Thymus (tissue), 11 donors: ENCODE results near the gene SMIM14. TPM values are rescaled to one million over a fixed set of nuclear protein-coding genes. Genes with fewer than 3 reads are reported as not detected.
"Not testable (repeated sequence)": the region's sequence is repeated elsewhere in the genome, so short reads cannot be mapped to it uniquely, and the experiment has no call there.

Experiments used
- DNase-seq, 9 donors: peaks; one replicate each; pipeline ENCODE4 v3.0.0-alpha.2; 2013; ENCODE audit warnings: low spot score in 9 of 9, low read depth in 6 of 9, missing footprints in 1 of 9
- H3K27ac ChIP-seq, 2 donors: one replicate each; pipeline ENCODE4 v1.5.1; 2013; ENCODE audit warnings: control low read depth in 1 of 2, low read depth in 1 of 2, low read length in 1 of 2, mild to moderate bottlenecking in 1 of 2, moderate library complexity in 1 of 2
- H3K27me3 ChIP-seq, 2 donors: one replicate each; pipeline ENCODE4 v1.5.1; 2013; ENCODE audit warnings: low read length in 1 of 2; ENCODE audit not compliant: control insufficient read depth in 2 of 2, insufficient read depth in 1 of 2
- H3K36me3 ChIP-seq, 2 donors: one replicate each; pipeline ENCODE4 v1.5.1; 2013; ENCODE audit warnings: low read length in 1 of 2, mild to moderate bottlenecking in 1 of 2, moderate library complexity in 1 of 2; ENCODE audit not compliant: control insufficient read depth in 2 of 2, insufficient read depth in 2 of 2
- H3K4me1 ChIP-seq, 2 donors: one replicate each; pipeline ENCODE4 v1.5.1; 2013; ENCODE audit warnings: low read length in 2 of 2; ENCODE audit not compliant: control insufficient read depth in 2 of 2, insufficient read depth in 2 of 2
- H3K4me3 ChIP-seq, 2 donors: one replicate each; pipeline ENCODE4 v1.5.1; 2013; ENCODE audit warnings: low read length in 2 of 2, control low read depth in 1 of 2, mild to moderate bottlenecking in 1 of 2
- H3K9me3 ChIP-seq, 2 donors: one replicate each; pipeline ENCODE4 v1.5.1; 2013; ENCODE audit warnings: low read length in 1 of 2, mild to moderate bottlenecking in 1 of 2; ENCODE audit not compliant: control insufficient read depth in 2 of 2, insufficient read depth in 1 of 2
- WGBS: extraction: QIAGEN DNeasy Blood & Tissue Kit; methylation state at CpG from one replicate; pipeline ENCODE4 v1.1.7; 2013; 5-methylcytosine and 5-hydroxymethylcytosine counted together
- polyA plus RNA-seq: library from polyadenylated mRNA; stranded (reverse); fragments of 200-250 nt; gene quantifications from one replicate; pipeline ENCODE4 v1.2.3, GENCODE V29; 2013
- total RNA-seq: library from RNA; stranded (reverse); fragments of 120-200 nt; gene quantifications from one replicate; pipeline ENCODE4 v1.2.4, GENCODE V29; 2013
- donor health status: healthy.

SMIM14 gene
- total and polyA plus RNA-seq, 2 donors = 13.0 to 42.0 TPM

DNA sequence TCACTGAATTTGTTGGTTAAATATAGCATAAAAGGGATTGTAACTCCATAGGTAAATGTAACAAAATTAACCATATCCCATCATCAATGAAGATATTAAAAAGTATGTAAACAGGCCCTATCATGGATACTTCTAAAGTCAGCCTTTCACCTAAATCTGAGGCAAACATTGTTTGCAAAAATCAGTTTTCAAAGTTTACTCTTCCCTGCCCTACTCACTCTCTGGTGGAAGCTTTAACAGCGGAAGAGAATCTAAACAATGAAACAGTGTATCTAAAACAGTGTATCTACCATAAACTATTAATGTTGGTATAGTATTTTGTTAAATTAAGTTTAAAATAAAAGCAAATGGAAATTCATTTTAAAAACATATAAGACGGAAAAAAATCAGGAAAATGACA is 21.1 kb downstream of the SMIM14 start:
- Histone ChIP-seq H3K36me3 (no peaks in the 10 kb centered on the region), H3K4me3 (no peak overlapping the region), H3K4me1 (no peaks in the 10 kb centered on the region), H3K9me3 (peaks cover 0 to 4% of the 10 kb centered on the region in 2 donors), H3K27me3 (no peaks in the 10 kb centered on the region), H3K27ac (no peak overlapping the region)
- DNase-seq = no peak
- WGBS = 98% methylated on average over 2 of the region's 2 CpGs

DNA sequence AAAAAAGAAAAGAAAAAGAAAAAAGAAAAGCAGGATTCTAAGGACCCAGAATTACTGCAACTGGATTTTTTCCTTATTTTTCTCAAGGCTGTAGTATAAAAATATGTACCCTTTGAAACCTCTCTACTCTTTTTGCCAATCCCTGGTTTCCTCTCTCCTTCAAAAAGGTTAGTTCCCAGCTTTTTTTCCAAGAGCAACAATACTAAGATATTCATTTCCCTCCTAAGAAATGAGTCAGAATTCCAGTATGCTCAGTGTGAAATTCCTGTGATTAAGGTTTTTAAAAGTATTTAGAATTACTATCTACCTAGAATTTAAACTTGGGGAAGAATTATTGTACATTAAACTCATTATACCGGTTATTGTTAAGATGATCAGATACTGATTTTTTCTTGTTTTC is 22.0 kb downstream of the SMIM14 start:
- no peaks in the 10 kb centered on the region for H3K36me3 ChIP-seq
- H3K9me3 ChIP-seq = peaks cover 0 to 1% of the 10 kb centered on the region in 2 donors
- no peaks in the 10 kb centered on the region for H3K27me3 ChIP-seq
- DNase-seq = no peak
- H3K27ac ChIP-seq = no peak overlapping the region
- no peak overlapping the region for H3K4me3 ChIP-seq
- WGBS = 100% methylated on average over 1 of the region's 1 CpG
- no peaks in the 10 kb centered on the region for H3K4me1 ChIP-seq

DNA sequence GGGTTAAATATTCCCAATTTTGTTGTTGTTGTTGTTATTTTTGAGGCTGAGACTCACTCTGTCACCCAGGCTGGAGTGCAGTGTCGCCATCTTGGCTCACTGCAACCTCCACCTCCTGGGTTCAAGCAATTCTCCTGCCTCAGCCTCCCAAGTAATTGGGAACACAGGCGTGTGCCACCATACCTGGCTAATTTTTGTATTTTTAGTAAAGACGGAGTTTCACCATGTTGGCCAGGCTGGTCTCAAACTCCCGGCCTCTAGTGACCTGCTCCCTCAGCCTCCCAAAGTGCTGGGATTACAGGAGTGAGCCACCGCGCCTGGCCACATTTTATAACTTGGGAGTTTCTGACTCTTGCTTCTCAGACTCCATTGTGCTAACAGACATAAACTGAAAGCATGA is 22.6 kb downstream of the SMIM14 start:
- H3K4me1 ChIP-seq, H3K36me3 ChIP-seq, H3K27ac ChIP-seq, H3K4me3 ChIP-seq, H3K27me3 ChIP-seq, H3K9me3 ChIP-seq, DNase-seq: not testable (repeated sequence)
- 97% methylated on average over 6 of the region's 6 CpGs for WGBS

DNA sequence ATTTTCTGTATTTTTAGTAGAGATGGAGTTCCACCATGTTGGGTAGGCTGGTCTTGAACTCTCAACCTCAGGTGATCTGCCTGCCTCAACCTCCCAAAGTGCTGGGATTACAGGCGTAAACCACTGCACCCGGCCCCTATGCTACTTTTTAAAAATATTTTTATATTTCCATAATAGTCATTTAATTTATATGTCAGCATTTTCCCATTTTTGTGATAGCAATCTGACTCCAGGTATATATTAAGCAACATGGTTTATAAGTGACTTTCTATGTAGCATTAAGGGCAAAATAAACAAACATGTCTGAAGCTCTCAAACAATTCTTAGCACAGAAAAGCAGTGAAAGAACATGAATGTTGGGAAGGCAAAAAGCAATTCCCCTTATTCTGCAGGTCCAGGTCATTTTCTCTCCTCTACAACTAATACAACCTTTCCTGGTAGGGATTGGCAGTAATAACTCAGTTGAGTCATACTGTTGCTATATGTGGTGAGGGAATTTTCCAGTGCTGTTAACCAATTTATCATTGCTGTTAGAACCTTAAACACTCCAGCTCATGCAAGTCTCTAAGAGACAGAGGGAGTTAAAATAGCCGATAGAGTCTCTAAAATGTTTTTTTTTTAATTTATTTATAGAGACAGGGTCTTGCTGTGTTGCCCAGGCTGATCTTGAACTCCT is 24.0 kb downstream of the SMIM14 start:
- DNase-seq = no peak
- Histone ChIP-seq H3K9me3 (no peaks in the 10 kb centered on the region), H3K27ac (no peak overlapping the region), H3K27me3 (no peaks in the 10 kb centered on the region), H3K4me1 (no peaks in the 10 kb centered on the region), H3K36me3 (no peaks in the 10 kb centered on the region), H3K4me3 (no peak overlapping the region)
- WGBS = 97% methylated on average over 3 of the region's 3 CpGs

DNA sequence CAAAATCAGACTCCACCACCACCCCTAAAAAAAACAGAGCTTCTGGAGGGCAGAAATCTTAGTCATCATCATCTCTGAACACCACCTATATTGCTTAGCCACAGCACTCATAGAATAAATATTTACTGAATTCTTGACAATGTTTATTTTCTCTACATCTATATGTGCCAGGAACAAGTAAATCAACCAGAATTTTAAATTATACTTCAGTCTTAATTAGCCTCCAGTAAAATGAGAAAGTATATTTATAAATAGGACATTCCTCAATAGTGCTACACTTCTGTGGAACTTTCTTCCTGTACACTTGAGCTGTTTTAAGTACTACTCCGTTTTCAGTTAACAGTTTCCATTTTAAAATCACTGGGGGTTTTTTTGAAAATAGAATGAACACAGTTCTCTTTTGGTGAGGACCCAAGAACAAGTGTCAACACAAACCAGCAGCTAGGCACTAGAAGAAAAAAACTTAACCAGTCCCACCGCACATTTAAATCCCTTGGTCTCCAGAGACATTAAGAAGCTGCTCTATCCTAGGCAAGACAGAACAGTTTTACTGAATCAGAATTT is 25.5 kb downstream of the SMIM14 start:
- no peaks in the 10 kb centered on the region for H3K27me3 ChIP-seq
- H3K36me3 ChIP-seq = no peaks in the 10 kb centered on the region
- no peak overlapping the region for H3K27ac ChIP-seq
- no peak overlapping the region for H3K4me3 ChIP-seq
- WGBS = 78% methylated on average over 2 of the region's 2 CpGs
- H3K9me3 ChIP-seq = no peaks in the 10 kb centered on the region
- no peak for DNase-seq
- no peaks in the 10 kb centered on the region for H3K4me1 ChIP-seq

DNA sequence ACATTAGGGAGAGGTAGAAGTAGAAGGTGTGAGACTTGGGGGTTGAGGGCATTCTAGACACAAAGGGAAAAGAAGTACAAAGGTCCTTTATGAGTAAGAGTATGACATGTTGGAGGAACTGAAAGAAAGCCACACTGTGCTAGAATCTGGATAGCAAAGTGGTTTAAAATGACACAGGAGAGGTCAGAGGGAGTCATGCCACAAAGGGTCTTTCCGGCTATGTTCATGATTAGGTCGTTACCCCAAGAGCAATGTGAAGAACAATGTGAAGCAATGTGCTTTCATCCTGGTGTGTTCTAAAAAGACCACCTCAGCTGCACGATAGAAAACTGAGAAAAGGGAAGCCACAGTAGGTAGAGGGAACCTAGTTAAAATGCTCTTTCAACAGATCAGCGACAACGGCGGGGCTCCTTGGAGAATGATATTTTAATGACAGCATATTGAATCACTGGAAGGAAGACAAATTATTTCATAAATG is 29.2 kb downstream of the SMIM14 start:
- H3K27ac ChIP-seq = no peak overlapping the region
- no peaks in the 10 kb centered on the region for H3K36me3 ChIP-seq
- H3K4me3 ChIP-seq = no peak overlapping the region
- no peaks in the 10 kb centered on the region for H3K9me3 ChIP-seq
- WGBS = 93% methylated on average over 6 of the region's 6 CpGs
- DNase-seq = no peak
- no peaks in the 10 kb centered on the region for H3K4me1 ChIP-seq
- no peaks in the 10 kb centered on the region for H3K27me3 ChIP-seq

DNA sequence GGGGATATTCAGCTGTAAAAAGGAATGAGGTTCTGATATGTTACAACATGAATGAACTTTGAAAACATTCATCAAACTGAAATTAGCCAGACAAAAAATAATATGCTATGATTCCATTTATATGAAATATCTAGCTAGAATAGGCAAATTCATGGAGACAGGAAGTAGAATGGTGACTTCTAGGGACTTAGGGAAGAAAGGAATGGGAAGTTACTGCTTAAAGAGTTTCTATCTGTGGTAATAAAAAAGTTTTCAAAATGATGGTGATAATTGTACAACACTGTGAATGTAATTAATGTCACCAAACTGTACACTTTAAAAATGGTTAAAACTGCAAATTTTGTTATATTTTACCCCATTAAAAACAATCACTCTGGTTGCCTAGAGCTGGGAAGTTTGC is 30.2 kb downstream of the SMIM14 start:
- no peaks in the 10 kb centered on the region for H3K4me1 ChIP-seq
- no peak for DNase-seq
- H3K9me3 ChIP-seq = no peaks in the 10 kb centered on the region
- H3K4me3 ChIP-seq = no peak overlapping the region
- H3K27me3 ChIP-seq = no peaks in the 10 kb centered on the region
- no peak overlapping the region for H3K27ac ChIP-seq
- H3K36me3 ChIP-seq = no peaks in the 10 kb centered on the region

DNA sequence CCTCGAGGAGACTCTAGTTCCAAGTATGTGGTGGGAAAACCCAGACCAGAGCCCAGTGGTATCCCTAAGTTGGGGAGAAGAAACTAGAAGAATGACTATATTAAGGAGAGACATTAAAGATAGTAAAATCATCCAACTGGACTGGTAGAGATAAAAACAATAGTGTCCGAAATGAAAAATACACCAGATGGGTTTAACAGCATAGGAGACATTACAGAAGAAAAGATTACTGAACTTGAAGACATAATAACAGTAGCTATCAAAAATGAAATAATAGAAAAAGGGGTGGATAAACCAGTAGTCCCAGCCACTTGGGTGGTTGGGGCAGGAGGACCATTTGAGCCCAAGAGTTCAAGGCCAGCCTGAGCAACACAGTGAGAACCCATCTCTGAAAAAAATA is 31.9 kb downstream of the SMIM14 start:
- Histone ChIP-seq H3K4me1 (no peaks in the 10 kb centered on the region), H3K36me3 (no peaks in the 10 kb centered on the region), H3K9me3 (no peaks in the 10 kb centered on the region), H3K27ac (no peak overlapping the region), H3K27me3 (no peaks in the 10 kb centered on the region), H3K4me3 (no peak overlapping the region)
- DNase-seq = no peak
- WGBS = over 99% methylated on average over 2 of the region's 2 CpGs

DNA sequence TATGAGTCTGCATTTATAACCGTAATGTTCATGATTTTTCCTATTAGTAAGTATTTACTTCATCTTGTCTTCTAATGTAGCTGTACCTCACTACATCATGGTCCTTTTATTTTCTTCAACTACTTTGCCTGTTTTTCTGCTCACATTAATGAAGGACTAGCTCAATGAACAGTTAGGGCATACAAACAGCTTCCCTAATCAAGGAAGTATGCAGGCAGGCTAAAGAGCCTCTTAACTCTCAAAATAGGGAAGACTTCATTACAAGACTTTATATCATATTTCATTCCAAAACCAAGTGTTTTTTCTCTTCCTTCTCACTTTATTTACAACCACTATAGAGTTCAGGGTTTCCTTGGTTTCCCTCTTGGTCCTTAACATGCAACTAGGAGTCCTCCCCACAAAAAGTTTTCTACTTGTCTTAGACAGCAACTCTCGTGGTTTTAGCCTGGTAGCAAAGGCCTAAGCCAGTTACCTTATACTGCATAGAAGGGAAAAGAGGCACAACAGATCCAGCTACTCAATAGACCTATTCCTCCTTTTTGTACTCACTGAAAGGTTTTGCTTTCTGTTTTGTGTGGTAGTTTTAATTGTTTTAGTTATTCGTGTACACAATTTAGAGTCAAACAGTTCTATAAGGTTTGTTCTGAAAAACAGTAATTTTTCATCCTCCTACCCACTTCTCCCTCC is 40.8 kb downstream of the SMIM14 start:
- Histone ChIP-seq H3K27me3 (no peaks in the 10 kb centered on the region), H3K27ac (no peak overlapping the region), H3K36me3 (peaks cover 0 to 3% of the 10 kb centered on the region in 2 donors), H3K9me3 (no peaks in the 10 kb centered on the region), H3K4me3 (no peak overlapping the region), H3K4me1 (no peaks in the 10 kb centered on the region)
- WGBS = 81% methylated on average over 3 of the region's 3 CpGs
- no peak for DNase-seq
